Smooth muscle cell (in vitro differentiated cells): ENCODE results near the gene DLG1. TPM values are rescaled to one million over a fixed set of nuclear protein-coding genes. Genes with fewer than 3 reads are reported as not detected.

Experiments used
- DNase-seq: peaks from one replicate; lab custom pipeline; 2025; ENCODE audit not compliant: unreplicated experiment; lab: John Stamatoyannopoulos, UW
- H2AFZ ChIP-seq: fragments of 200-600 bp; sonication (generic); 2 replicates; pipeline ENCODE4 v1.6.0; 2016; ENCODE audit warnings: antibody characterized with exemption, low read depth, mild to moderate bottlenecking
- H3F3A ChIP-seq: fragments of 200-600 bp; sonication (generic); 2 replicates; pipeline ENCODE4 v1.6.0; 2017; ENCODE audit warnings: antibody characterized with exemption, low read depth
- H3K27ac ChIP-seq: fragments of 200-600 bp; sonication (generic); 2 replicates; pipeline ENCODE4 v1.5.1; 2016; ENCODE audit warnings: low read depth, mild to moderate bottlenecking
- H3K27me3 ChIP-seq: fragments of 200-600 bp; sonication (generic); 2 replicates; pipeline ENCODE4 v1.6.1; 2016; ENCODE audit warnings: low read depth, mild to moderate bottlenecking
- H3K36me3 ChIP-seq: fragments of 200-600 bp; sonication (generic); 2 replicates; pipeline ENCODE4 v1.5.1; 2016; ENCODE audit warnings: low read depth
- H3K4me1 ChIP-seq: fragments of 200-600 bp; sonication (generic); 2 replicates; pipeline ENCODE4 v1.5.1; 2016; ENCODE audit warnings: low read depth
- H3K4me2 ChIP-seq: fragments of 200-600 bp; sonication (generic); 2 replicates; pipeline ENCODE4 v1.6.0; 2016; ENCODE audit warnings: mild to moderate bottlenecking
- H3K4me3 ChIP-seq: fragments of 200-600 bp; sonication (generic); 2 replicates; pipeline ENCODE4 v1.5.1; 2016; ENCODE audit warnings: mild to moderate bottlenecking
- H3K79me2 ChIP-seq: fragments of 200-600 bp; sonication (generic); 2 replicates; pipeline ENCODE4 v1.6.0; 2016; ENCODE audit warnings: low read depth, mild to moderate bottlenecking
- H3K9ac ChIP-seq: fragments of 200-600 bp; sonication (generic); 2 replicates; pipeline ENCODE4 v1.6.0; 2016; ENCODE audit warnings: low read depth
- H3K9me3 ChIP-seq: fragments of 200-600 bp; sonication (generic); replicated peaks from 2 replicates; pipeline ENCODE4 v1.5.1; 2016; ENCODE audit warnings: low read depth
- H4K20me1 ChIP-seq: fragments of 200-600 bp; sonication (generic); 2 replicates; pipeline ENCODE4 v1.6.0; 2016; ENCODE audit warnings: low read depth
- WGBS: methylation state at CpG from one replicate; pipeline ENCODE4 v1.1.7; 2016; ENCODE audit warnings: low lambda C conversion rate; 5-methylcytosine and 5-hydroxymethylcytosine counted together
- polyA plus RNA-seq: library from polyadenylated mRNA; unstranded; fragments of >200 nt; fragmentation: Nextera tagmentation; extraction: Ambion mirVana; gene quantifications from 2 replicates; pipeline ENCODE4 v1.2.1, GENCODE V29; 2016
- total RNA-seq: library from RNA; depleted of rRNA; stranded (reverse); fragments of >200 nt; gene quantifications from 2 replicates; pipeline ENCODE4 v1.2.3, GENCODE V29; 2014
- TF ChIP-seq, protein P1 (sequence below): fragments of 200-600 bp; sonication (generic); IDR thresholded peaks from 2 replicates; pipeline ENCODE4 v1.5.1; 2017; ENCODE audit warnings: borderline replicate concordance, mild to moderate bottlenecking, antibody characterized with exemption; ENCODE audit not compliant: insufficient read depth, poor library complexity, severe bottlenecking

DLG1 gene
- total and polyA plus RNA-seq, 2 experiments from 2014 or later = 23.5 to 69.0 TPM

DNA sequence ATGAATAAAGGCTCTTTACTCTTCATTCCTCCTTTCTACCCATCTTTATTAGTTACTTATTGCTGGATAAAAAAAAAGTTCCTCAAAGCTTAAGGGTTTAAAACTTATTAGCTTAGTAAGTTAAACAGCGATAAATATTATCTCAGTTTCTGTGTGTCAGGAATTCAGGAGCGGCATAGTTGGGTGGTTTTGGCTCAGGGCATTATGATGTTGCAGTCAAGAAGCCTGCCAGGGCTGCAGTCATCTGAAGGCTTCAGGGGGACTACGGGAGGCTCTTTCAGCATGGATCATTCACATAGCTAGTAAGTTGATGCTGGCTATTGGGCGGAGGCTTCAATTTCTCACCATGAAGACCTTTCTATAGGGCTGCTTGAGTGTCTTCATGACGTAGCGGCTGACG is 1.9 kb upstream of the DLG1 start:
- Histone ChIP-seq H3K27me3 (no peaks in the 10 kb centered on the region), H3K9ac (no peak overlapping the region), H3K9me3 (no peaks in the 10 kb centered on the region), H3K36me3 (no peaks in the 10 kb centered on the region), H3K4me3 (no peak overlapping the region), H3K79me2 (peaks cover 25% of the 10 kb centered on the region), H3K4me2 (no peak overlapping the region), H3K4me1 (peaks cover 12% of the 10 kb centered on the region), H2AFZ (no peak overlapping the region), H3K27ac (no peak overlapping the region), H4K20me1 (peaks cover 18% of the 10 kb centered on the region), H3F3A (peaks cover 9% of the 10 kb centered on the region)
- 88% methylated on average over 7 of the region's 7 CpGs for WGBS
- TF ChIP-seq, protein P1, sequence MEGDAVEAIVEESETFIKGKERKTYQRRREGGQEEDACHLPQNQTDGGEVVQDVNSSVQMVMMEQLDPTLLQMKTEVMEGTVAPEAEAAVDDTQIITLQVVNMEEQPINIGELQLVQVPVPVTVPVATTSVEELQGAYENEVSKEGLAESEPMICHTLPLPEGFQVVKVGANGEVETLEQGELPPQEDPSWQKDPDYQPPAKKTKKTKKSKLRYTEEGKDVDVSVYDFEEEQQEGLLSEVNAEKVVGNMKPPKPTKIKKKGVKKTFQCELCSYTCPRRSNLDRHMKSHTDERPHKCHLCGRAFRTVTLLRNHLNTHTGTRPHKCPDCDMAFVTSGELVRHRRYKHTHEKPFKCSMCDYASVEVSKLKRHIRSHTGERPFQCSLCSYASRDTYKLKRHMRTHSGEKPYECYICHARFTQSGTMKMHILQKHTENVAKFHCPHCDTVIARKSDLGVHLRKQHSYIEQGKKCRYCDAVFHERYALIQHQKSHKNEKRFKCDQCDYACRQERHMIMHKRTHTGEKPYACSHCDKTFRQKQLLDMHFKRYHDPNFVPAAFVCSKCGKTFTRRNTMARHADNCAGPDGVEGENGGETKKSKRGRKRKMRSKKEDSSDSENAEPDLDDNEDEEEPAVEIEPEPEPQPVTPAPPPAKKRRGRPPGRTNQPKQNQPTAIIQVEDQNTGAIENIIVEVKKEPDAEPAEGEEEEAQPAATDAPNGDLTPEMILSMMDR = no peak
- no peak for DNase-seq

DNA sequence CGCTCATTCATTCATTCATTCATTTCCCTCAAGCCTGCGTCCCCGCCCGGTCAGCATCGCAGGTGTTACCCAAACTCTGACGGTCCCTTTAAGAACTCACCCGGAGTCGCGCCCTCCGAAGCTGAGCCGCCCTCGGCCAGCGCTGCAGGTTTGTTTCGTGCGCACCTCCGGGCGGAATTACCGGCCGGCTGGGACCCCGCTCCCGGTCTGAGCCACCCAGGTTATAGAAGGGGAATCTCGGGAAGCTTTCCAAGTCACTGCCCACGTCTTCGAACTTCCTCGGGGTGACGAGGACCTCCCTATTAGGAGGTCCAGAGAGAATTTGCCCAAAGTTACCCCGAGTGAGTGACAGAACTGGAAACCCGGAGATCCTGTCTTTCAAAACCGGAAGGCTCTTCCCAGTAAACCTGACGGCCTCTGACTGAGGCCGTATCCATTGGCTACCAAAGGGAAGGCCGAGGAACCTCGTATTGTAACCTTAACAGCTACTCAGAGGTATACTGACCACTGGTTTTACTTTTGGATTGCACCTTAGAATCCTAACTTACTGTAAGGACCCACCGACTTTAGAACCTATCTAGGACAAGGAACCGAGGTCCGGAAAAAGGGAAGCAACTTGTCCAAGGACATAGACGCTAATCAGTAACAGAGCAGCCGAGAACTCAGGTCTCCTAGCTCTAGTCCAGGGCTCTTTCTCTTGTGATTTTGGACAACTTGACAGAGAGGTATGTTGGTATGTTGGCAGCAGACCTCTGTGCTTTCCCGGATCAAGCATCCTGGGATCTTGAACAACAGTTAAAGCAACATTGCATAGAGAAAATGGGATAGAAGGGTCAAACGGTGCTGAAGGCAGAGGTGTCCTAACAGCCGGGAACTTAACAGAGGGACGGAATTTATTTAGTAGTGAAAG is 788 bp upstream of the DLG1 start:
- DNase-seq = no peak
- TF ChIP-seq, protein P1 = no peak
- no peaks in the 10 kb centered on the region for H3K9me3 ChIP-seq

DNA sequence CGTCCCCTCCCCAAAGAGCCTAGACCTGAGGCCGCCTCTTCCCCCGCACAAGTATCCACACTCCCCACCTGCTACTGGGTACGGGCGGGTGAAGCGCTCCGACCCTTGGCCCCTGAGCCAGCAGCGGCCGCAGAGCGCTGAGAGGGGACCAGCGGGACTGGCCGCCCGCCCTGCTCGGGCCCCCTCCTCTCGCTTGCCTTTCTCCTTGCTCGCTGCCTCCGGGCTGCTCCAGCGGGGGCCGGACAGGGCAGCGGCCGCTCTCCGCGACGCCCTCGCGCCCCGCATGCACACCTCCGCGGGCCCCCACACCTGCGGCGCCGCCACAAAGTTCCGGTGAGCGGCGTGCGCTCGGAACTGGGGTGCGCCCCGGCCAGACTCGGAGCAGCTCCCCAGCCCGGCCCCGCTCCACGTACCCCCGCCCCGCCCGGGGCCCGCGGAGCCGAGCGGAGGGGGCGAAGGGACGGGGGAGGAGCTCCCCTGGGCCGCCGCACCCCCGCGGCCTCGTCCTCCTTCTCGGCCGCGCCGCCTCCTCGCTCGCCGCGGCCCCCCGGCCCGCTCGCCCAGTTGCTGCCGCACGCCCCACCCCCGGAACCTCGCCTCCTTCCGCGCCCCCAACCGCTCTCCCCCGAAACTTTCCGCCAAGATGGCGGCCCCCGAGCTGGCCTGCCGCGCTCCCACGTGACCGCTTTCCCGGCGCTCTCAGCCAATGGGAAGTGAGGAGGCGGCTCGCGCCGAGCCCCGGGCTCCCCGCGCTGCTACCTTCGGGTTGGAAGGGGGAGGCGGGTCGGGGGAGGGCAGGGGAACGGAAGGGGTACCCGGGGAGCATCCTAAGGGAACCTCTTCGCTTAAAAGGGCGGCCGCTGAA is 704 bp downstream of the DLG1 start:
- TF ChIP-seq, protein P1 = no peak
- H2AFZ ChIP-seq = peak overlapping the region; percentile 78
- H3K4me1 ChIP-seq = peaks cover 29% of the 10 kb centered on the region
- H4K20me1 ChIP-seq = peaks cover 36% of the 10 kb centered on the region
- H3F3A ChIP-seq = peaks cover 9% of the 10 kb centered on the region
- H3K9ac ChIP-seq = peak overlapping the region; percentile 92
- H3K36me3 ChIP-seq = peaks cover 5% of the 10 kb centered on the region
- DNase-seq = peak; percentile 84
- H3K4me3 ChIP-seq = peak overlapping the region; percentile 98
- 2% methylated on average over 36 of the region's 100 CpGs for WGBS
- peaks cover 50% of the 10 kb centered on the region for H3K79me2 ChIP-seq
- no peaks in the 10 kb centered on the region for H3K27me3 ChIP-seq
- H3K9me3 ChIP-seq = no peaks in the 10 kb centered on the region
- H3K27ac ChIP-seq = peak overlapping the region; percentile 63
- peak overlapping the region; percentile 90 for H3K4me2 ChIP-seq

More for the DNA sequence above, 788 bp upstream of the DLG1 start:
- Histone ChIP-seq H3K9ac (peak overlapping the region; percentile 14), H3K27me3 (no peaks in the 10 kb centered on the region), H3K4me3 (peak overlapping the region; percentile 98), H4K20me1 (peaks cover 25% of the 10 kb centered on the region), H3K27ac (peak overlapping the region; percentile 33), H3K4me2 (peak overlapping the region; percentile 90), H3K79me2 (peaks cover 35% of the 10 kb centered on the region), H3K36me3 (peaks cover 5% of the 10 kb centered on the region), H3K4me1 (peaks cover 20% of the 10 kb centered on the region), H3F3A (peaks cover 9% of the 10 kb centered on the region), H2AFZ (peak overlapping the region; percentile 78)
- 15% methylated on average over 42 of the region's 42 CpGs for WGBS
